ENCODE measurements around the gene MAP4K4. TPM values are rescaled to one million over a fixed set of nuclear protein-coding genes. Genes with fewer than 3 reads are reported as not detected.

MAP4K4 gene
- total and polyA plus RNA-seq, 2 of the 13 experiments (the other 11 are each of a cell fraction or from before 2014, with no cell fraction given): 105 to 264 TPM

- TF ChIP-seq ZFX (CRISPR knock-in tag; IDR thresholded peaks at IDR 0.05; ENCODE audit: low read depth): peak; percentile 37; the same call in 1 of the 2 replicates
- no peak for TF ChIP-seq CENPT (CRISPR knock-in tag; IDR thresholded peaks at IDR 0.05; ENCODE audit: low read depth)
- TF ChIP-seq NAIF1 (CRISPR knock-in tag; IDR thresholded peaks at IDR 0.05; ENCODE audit: borderline replicate concordance): peak; percentile 40; the same call in 1 of the 2 replicates
- TF ChIP-seq RBM39 (IDR thresholded peaks at IDR 0.05; ENCODE audit: low read depth, low read length, poor library complexity, severe bottlenecking): no peak
- TF ChIP-seq ZXDC (CRISPR knock-in tag; IDR thresholded peaks at IDR 0.05): no peak
- no peak for TF ChIP-seq SIN3B (IDR thresholded peaks at IDR 0.05; ENCODE audit: low read length)
- TF ChIP-seq SAP130 (CRISPR knock-in tag; IDR thresholded peaks at IDR 0.05; ENCODE audit: low read depth): peak; percentile 81
- no peak for TF ChIP-seq SP140L (CRISPR knock-in tag; IDR thresholded peaks at IDR 0.05; ENCODE audit: borderline replicate concordance)
- peak; percentile 26; the same call in 1 of the 2 replicates for TF ChIP-seq TFE3 (CRISPR knock-in tag; IDR thresholded peaks at IDR 0.05)
- TF ChIP-seq RXRA (CRISPR knock-in tag; IDR thresholded peaks at IDR 0.05): peak; percentile 65
- no peak; the same call in 1 of the 2 replicates for TF ChIP-seq NCOA1 (CRISPR knock-in tag; IDR thresholded peaks at IDR 0.05)
- TF ChIP-seq SRSF9 (IDR thresholded peaks at IDR 0.05; ENCODE audit: borderline replicate concordance, insufficient read depth, low read depth, low read length, poor library complexity, severe bottlenecking): no peak
- no peak for TF ChIP-seq ZNF674 (CRISPR knock-in tag; IDR thresholded peaks at IDR 0.05; ENCODE audit: low read depth)
- TF ChIP-seq, protein P1, sequence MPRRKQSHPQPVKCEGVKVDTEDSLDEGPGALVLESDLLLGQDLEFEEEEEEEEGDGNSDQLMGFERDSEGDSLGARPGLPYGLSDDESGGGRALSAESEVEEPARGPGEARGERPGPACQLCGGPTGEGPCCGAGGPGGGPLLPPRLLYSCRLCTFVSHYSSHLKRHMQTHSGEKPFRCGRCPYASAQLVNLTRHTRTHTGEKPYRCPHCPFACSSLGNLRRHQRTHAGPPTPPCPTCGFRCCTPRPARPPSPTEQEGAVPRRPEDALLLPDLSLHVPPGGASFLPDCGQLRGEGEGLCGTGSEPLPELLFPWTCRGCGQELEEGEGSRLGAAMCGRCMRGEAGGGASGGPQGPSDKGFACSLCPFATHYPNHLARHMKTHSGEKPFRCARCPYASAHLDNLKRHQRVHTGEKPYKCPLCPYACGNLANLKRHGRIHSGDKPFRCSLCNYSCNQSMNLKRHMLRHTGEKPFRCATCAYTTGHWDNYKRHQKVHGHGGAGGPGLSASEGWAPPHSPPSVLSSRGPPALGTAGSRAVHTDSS (CRISPR knock-in tag; conservative IDR thresholded peaks at IDR 0.05): no peak
- no peak for TF ChIP-seq GPN1 (CRISPR knock-in tag; IDR thresholded peaks at IDR 0.05; ENCODE audit: borderline replicate concordance)
- TF ChIP-seq, protein P2, sequence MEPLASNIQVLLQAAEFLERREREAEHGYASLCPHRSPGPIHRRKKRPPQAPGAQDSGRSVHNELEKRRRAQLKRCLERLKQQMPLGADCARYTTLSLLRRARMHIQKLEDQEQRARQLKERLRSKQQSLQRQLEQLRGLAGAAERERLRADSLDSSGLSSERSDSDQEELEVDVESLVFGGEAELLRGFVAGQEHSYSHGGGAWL (CRISPR knock-in tag; IDR thresholded peaks at IDR 0.05): peak; percentile 40; the same call in 1 of the 2 replicates
- no peak for TF ChIP-seq ZNF547 (CRISPR knock-in tag; IDR thresholded peaks at IDR 0.05)
- peak; percentile 78; the same call in 1 of the 2 replicates for TF ChIP-seq SIN3A (IDR thresholded peaks at IDR 0.05; ENCODE audit: borderline replicate concordance, low read depth, low read length)
- TF ChIP-seq POLR2AphosphoS2 (IDR thresholded peaks at IDR 0.05; ENCODE audit: low read depth, low read length): peak; percentile 74
- TF ChIP-seq FOXK1 (CRISPR knock-in tag; IDR thresholded peaks at IDR 0.05; ENCODE audit: borderline replicate concordance, low read depth): peak; percentile 20; the same call in 1 of the 2 replicates
- TF ChIP-seq ZNF432 (CRISPR knock-in tag; IDR thresholded peaks at IDR 0.05; ENCODE audit: borderline replicate concordance): no peak
- no peak for TF ChIP-seq ZSCAN25 (CRISPR knock-in tag; IDR thresholded peaks at IDR 0.05)
- TF ChIP-seq NCOR1 (IDR thresholded peaks at IDR 0.05; ENCODE audit: borderline replicate concordance, low read length): peak; percentile 83
- peak; percentile 16; the same call in 1 of the 2 replicates for TF ChIP-seq CEBPB (IDR thresholded peaks at IDR 0.05; ENCODE audit: borderline replicate concordance, low read depth, low read length)
Measured at GRCh38 chr2:101733257-101733993, 35.9 kb downstream of the MAP4K4 start (continued).
